OCI-LY7 (cell line): ENCODE measurements around the gene KCNMA1. TPM values are rescaled to one million over a fixed set of nuclear protein-coding genes. Genes with fewer than 3 reads are reported as not detected.

Source experiments
- BruUV-seq: library from RNA; stranded (reverse); fragments of 400-500 nt; replicated peaks from 2 replicates; lab custom pipeline; 2021; lab: Mats Ljungman, UMichigan
- CTCF ChIA-PET: fragments of 300-600 bp; sonication (Branson Sonifier 250); formaldehyde crosslinking; loops from one replicate; lab custom pipeline; 2022; ENCODE audit warnings: antibody characterized with exemption; ENCODE audit not compliant: unreplicated experiment; lab: Charles Lee
- POLR2A ChIA-PET: fragments of 300-600 bp; sonication (Branson Sonifier 250); formaldehyde crosslinking; loops from one replicate; lab custom pipeline; 2022; ENCODE audit warnings: antibody characterized with exemption; lab: Charles Lee
- DNase-seq: peaks from one replicate; pipeline ENCODE4 v3.0.0-alpha.2; 2015; ENCODE audit warnings: low spot score
- H2AFZ ChIP-seq: fragments of 200-600 bp; sonication (generic), shearing (Covaris generic); 2 replicates; pipeline ENCODE4 v1.6.1; 2014; ENCODE audit warnings: mild to moderate bottlenecking, antibody characterized with exemption, low read length, moderate library complexity
- H3K27ac ChIP-seq: fragments of 200-600 bp; sonication (generic); 2 replicates; pipeline ENCODE4 v1.5.1; 2014; ENCODE audit warnings: mixed run types, low read depth, mild to moderate bottlenecking, moderate library complexity, low read length, inconsistent platforms; ENCODE audit not compliant: poor library complexity, severe bottlenecking
- H3K36me3 ChIP-seq: fragments of 200-600 bp; sonication (generic); 2 replicates; pipeline ENCODE4 v1.6.1; 2014; ENCODE audit warnings: mild to moderate bottlenecking, antibody characterized with exemption, low read length, moderate library complexity, mixed read lengths; ENCODE audit not compliant: insufficient read depth
- H3K4me1 ChIP-seq: fragments of 200-600 bp; sonication (generic); 2 replicates; pipeline ENCODE4 v1.5.1; 2014; ENCODE audit warnings: mild to moderate bottlenecking, low read length; ENCODE audit not compliant: insufficient read depth, poor library complexity, severe bottlenecking
- H3K4me2 ChIP-seq: fragments of 200-600 bp; sonication (generic); 2 replicates; pipeline ENCODE4 v1.6.1; 2014; ENCODE audit warnings: mild to moderate bottlenecking, low read length
- H3K4me3 ChIP-seq: fragments of 200-600 bp; sonication (generic); 2 replicates; pipeline ENCODE4 v1.5.1; 2014; ENCODE audit warnings: mild to moderate bottlenecking, low read depth, low read length; ENCODE audit not compliant: poor library complexity, severe bottlenecking
- H3K79me2 ChIP-seq: fragments of 200-600 bp; sonication (generic); 2 replicates; pipeline ENCODE4 v1.6.1; 2016; ENCODE audit warnings: low read depth, mild to moderate bottlenecking, low read length, moderate library complexity, mixed read lengths; ENCODE audit not compliant: insufficient read depth
- H3K9me2 ChIP-seq: fragments of 200-600 bp; sonication (generic); 2 replicates; pipeline ENCODE4 v1.6.1; 2016; ENCODE audit warnings: mild to moderate bottlenecking, low read length, mixed read lengths; ENCODE audit not compliant: insufficient read depth
- H3K9me3 ChIP-seq: fragments of 200-600 bp; sonication (generic); 2 replicates; pipeline ENCODE4 v1.6.1; 2014; ENCODE audit warnings: mild to moderate bottlenecking, mixed run types, low read length, mixed read lengths
- H4K20me1 ChIP-seq: fragments of 200-600 bp; sonication (generic); 2 replicates; pipeline ENCODE4 v1.6.1; 2014; ENCODE audit warnings: mild to moderate bottlenecking, antibody characterized with exemption, low read length, moderate library complexity, mixed read lengths; ENCODE audit not compliant: insufficient read depth
- EZH2phosphoT487 ChIP-seq: fragments of 200-600 bp; sonication (generic); IDR thresholded peaks from 2 replicates; pipeline ENCODE4 v1.6.1; 2018; ENCODE audit warnings: low read depth, borderline replicate concordance, mild to moderate bottlenecking, mixed run types, antibody characterized with exemption, low read length, moderate library complexity, mixed read lengths
- intact Hi-C: fragments of 100-400 bp; cut with micrococcal nuclease; formaldehyde crosslinking; loops from one replicate; pipeline ENCODE4 v1.10.0; 2022; ENCODE audit not compliant: unreplicated experiment
- total RNA-seq, 2 experiments: library from RNA; depleted of rRNA in 1 of 2; stranded (reverse); fragments of >200 nt in 1 of 2; shearing (Covaris generic) in 1 of 2; gene quantifications; 2 replicates each; pipeline ENCODE4 v1.2.3, GENCODE V29; 2014 to 2022
- TF ChIP-seq, protein P1 (sequence below): fragments of 200-600 bp; sonication (generic); conservative IDR thresholded peaks from 2 replicates; pipeline ENCODE4 v1.5.1; 2014; ENCODE audit warnings: mild to moderate bottlenecking, antibody characterized with exemption, low read length, moderate library complexity, mixed read lengths

The KCNMA1 gene
- total RNA-seq, 2 experiments from 2014 or later: not detected

DNA sequence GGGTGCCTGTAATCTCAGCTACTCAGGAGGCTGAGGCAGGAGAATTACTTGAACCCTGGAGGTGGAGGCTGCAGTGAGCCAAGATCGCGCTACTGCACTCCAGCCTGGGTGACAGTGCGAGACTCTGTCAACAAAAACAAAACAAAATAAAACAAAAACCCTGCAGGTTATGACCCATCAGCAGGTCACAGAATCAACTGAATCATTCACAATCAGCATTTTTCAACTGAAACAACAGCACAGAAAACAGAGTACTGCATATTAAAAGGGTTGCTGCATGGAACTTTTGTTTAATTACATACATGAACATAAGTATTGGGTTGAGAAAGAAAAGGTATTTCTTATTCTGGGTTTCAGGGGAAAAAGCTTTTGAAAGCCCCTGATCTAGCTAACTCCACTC is 77.6 kb downstream of the KCNMA1 start:
- Histone ChIP-seq H4K20me1 (no peaks in the 10 kb centered on the region), H3K27ac (no peak overlapping the region), H3K4me3 (no peak overlapping the region), H3K4me2 (no peak overlapping the region), H3K4me1 (no peaks in the 10 kb centered on the region), H3K79me2 (no peaks in the 10 kb centered on the region), H3K36me3 (no peaks in the 10 kb centered on the region), H3K9me2 (no peaks in the 10 kb centered on the region), H3K9me3 (no peaks in the 10 kb centered on the region), H2AFZ (no peak overlapping the region)
- POLR2A ChIA-PET: no interaction called here
- DNase-seq: no peak
- CTCF ChIA-PET: no interaction called here
- BruUV-seq: no TSS peak
- intact Hi-C loops: no loop called here
- TF ChIP-seq, protein P1, sequence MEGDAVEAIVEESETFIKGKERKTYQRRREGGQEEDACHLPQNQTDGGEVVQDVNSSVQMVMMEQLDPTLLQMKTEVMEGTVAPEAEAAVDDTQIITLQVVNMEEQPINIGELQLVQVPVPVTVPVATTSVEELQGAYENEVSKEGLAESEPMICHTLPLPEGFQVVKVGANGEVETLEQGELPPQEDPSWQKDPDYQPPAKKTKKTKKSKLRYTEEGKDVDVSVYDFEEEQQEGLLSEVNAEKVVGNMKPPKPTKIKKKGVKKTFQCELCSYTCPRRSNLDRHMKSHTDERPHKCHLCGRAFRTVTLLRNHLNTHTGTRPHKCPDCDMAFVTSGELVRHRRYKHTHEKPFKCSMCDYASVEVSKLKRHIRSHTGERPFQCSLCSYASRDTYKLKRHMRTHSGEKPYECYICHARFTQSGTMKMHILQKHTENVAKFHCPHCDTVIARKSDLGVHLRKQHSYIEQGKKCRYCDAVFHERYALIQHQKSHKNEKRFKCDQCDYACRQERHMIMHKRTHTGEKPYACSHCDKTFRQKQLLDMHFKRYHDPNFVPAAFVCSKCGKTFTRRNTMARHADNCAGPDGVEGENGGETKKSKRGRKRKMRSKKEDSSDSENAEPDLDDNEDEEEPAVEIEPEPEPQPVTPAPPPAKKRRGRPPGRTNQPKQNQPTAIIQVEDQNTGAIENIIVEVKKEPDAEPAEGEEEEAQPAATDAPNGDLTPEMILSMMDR: no peak
- no peak for TF ChIP-seq EZH2phosphoT487

DNA sequence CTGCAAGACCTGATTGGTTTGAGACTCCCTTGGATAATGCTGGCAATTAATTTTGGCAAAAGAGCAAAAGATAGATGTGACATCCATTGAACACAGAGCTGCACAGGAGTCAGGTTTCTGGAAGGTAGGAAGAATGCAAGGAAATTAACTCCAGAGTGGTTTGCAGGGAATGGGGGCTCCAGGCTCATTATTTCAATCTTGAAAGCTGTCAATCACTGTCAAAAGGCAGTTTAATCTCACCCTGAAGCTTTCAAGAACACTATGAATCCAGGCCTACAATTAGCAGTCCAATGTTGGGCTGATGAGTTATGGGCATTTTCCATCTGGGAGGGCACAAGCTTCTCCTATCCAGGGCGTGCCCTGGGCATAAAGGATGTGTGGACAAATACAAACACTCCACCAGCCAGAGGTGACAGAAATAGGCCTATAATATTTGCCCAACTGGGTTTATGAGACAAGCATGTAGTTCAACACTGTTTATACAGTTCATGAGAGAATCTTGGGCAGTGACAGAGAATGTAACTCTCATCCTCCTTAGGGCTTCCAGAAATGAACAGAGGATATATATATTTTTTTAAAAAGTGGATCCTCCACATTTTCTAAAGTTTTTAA is 80.5 kb downstream of the KCNMA1 start:
- Histone ChIP-seq H3K4me1 (no peaks in the 10 kb centered on the region), H3K27ac (no peak overlapping the region), H3K9me3 (no peaks in the 10 kb centered on the region), H3K4me2 (no peak overlapping the region), H3K36me3 (no peaks in the 10 kb centered on the region), H2AFZ (no peak overlapping the region), H4K20me1 (no peaks in the 10 kb centered on the region), H3K4me3 (no peak overlapping the region), H3K9me2 (no peaks in the 10 kb centered on the region), H3K79me2 (no peaks in the 10 kb centered on the region)
- BruUV-seq: no TSS peak
- no peak for DNase-seq
- intact Hi-C loops: no loop called here
- TF ChIP-seq EZH2phosphoT487: no peak
- TF ChIP-seq, protein P1: no peak
- ChIA-PET POLR2A (no interaction called here), CTCF (no interaction called here)

DNA sequence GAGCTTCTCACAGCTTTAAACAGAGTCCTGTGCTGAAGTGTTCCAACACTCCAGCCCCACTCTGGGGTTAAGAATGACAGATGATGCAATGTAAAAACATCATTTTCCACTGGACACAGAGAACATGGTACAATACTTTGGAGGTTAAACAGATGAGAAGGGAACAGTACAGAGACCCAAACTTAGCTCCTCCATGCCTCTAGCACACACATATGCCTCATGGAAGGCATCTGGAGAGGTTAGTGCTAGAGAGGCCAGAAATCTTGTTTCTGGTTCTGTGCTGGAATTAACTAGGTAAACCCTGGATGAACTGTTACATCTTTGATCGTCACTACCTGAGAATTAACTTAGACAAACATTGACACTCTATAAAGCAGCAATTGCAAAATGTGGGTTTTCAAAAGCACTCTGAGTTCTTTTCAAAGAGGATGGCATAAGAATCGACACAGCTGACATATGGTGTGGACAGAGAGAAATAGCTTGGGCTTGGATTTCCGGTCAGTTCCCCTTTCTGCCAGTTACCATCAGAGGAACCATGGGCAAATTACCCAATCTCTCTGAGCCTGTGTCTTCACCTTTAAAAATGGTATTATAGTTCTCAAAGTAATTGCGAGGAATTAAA is 81.9 kb downstream of the KCNMA1 start:
- no peaks in the 10 kb centered on the region for H3K4me1 ChIP-seq
- no peaks in the 10 kb centered on the region for H3K79me2 ChIP-seq
- H2AFZ ChIP-seq: no peak overlapping the region
- DNase-seq: no peak
- no peak overlapping the region for H3K4me2 ChIP-seq
- CTCF ChIA-PET: no interaction called here
- no TSS peak for BruUV-seq
- no peak for TF ChIP-seq EZH2phosphoT487
- TF ChIP-seq, protein P1: no peak
- intact Hi-C loops: no loop called here
- H3K36me3 ChIP-seq: no peaks in the 10 kb centered on the region
- H4K20me1 ChIP-seq: no peaks in the 10 kb centered on the region
- H3K4me3 ChIP-seq: no peak overlapping the region
- no peak overlapping the region for H3K27ac ChIP-seq
- H3K9me3 ChIP-seq: no peaks in the 10 kb centered on the region
- POLR2A ChIA-PET: interaction anchor here (0.6 to 0.8 kb wide), 2 partner anchors 161 to 316 kb away, joined by 3 read pairs; no protein-coding TSS in a partner anchor
- no peaks in the 10 kb centered on the region for H3K9me2 ChIP-seq
